Bronchial epithelial cell (primary cell): ENCODE results near the gene C4BPA. TPM values are rescaled to one million over a fixed set of nuclear protein-coding genes. Genes with fewer than 3 reads are reported as not detected.

Experiments
- DNase-seq: peaks from one replicate; pipeline ENCODE4 v3.0.0-alpha.2; 2010; ENCODE audit warnings: low read depth
- FAIRE-seq: peaks from 2 replicates; lab custom pipeline; 2011; peaks lifted over from hg19 to GRCh38; lab: Jason Lieb, UNC
- H3K27me3 ChIP-seq: 2 replicates; pipeline ENCODE4 v1.5.1; 2011; ENCODE audit warnings: low read length; ENCODE audit not compliant: control insufficient read depth, insufficient read depth
- H3K36me3 ChIP-seq: 2 replicates; pipeline ENCODE4 v1.5.1; 2011; ENCODE audit warnings: low read length; ENCODE audit not compliant: control insufficient read depth, insufficient read depth
- H3K4me3 ChIP-seq: 2 replicates; pipeline ENCODE4 v1.5.1; 2011; ENCODE audit warnings: mild to moderate bottlenecking, low read depth, low read length, control low read depth
- CTCF ChIP-seq: IDR thresholded peaks from 2 replicates; pipeline ENCODE4 v1.5.1; 2011; ENCODE audit warnings: mild to moderate bottlenecking, moderate library complexity, low read length, control low read depth, inconsistent platforms; ENCODE audit not compliant: insufficient read depth, severe bottlenecking
- total RNA-seq: library from RNA; depleted of rRNA; stranded (reverse); fragments of >200 nt; gene quantifications from 2 replicates; pipeline ENCODE4 v1.2.1, GENCODE V29; 2014

Gene C4BPA
- total RNA-seq, 1 donor from 2014 or later, result not detected

GRCh38 chr1:207173396-207173795, 69.4 kb downstream of the C4BPA start:
- FAIRE-seq (no peak), DNase-seq (no peak)
- Histone ChIP-seq H3K4me3 (no peak overlapping the region), H3K36me3 (no peaks in the 10 kb centered on the region), H3K27me3 (no peaks in the 10 kb centered on the region)
- TF ChIP-seq CTCF, result no peak

- DNase-seq (no peak), FAIRE-seq (no peak)
- Histone ChIP-seq H3K4me3 (no peak overlapping the region), H3K36me3 (no peaks in the 10 kb centered on the region), H3K27me3 (no peaks in the 10 kb centered on the region)
- TF ChIP-seq CTCF, result no peak
Observed at GRCh38 chr1:207174913-207175312, 70.9 kb downstream of the C4BPA start.

- DNase-seq (no peak), FAIRE-seq (no peak)
- Histone ChIP-seq H3K36me3 (no peaks in the 10 kb centered on the region), H3K27me3 (no peaks in the 10 kb centered on the region), H3K4me3 (no peak overlapping the region)
- TF ChIP-seq CTCF, result no peak
Observed at GRCh38 chr1:207179036-207179435, 75.0 kb downstream of the C4BPA start.

- no peaks in the 10 kb centered on the region for H3K36me3 ChIP-seq
- no peaks in the 10 kb centered on the region for H3K27me3 ChIP-seq
- TF ChIP-seq CTCF, result peak; percentile 55
- no peak overlapping the region for H3K4me3 ChIP-seq
- DNase-seq, result peak; percentile 76
- no peak for FAIRE-seq
Observed at GRCh38 chr1:207181847-207182246, 77.8 kb downstream of the C4BPA start.

GRCh38 chr1:207186503-207186902, 82.5 kb downstream of the C4BPA start:
- FAIRE-seq (no peak), DNase-seq (peak; percentile 44)
- H3K36me3 ChIP-seq, result no peaks in the 10 kb centered on the region
- no peaks in the 10 kb centered on the region for H3K27me3 ChIP-seq
- no peak for TF ChIP-seq CTCF
- H3K4me3 ChIP-seq, result no peak overlapping the region

GRCh38 chr1:207188901-207189300, 84.9 kb downstream of the C4BPA start:
- no peak for FAIRE-seq

More at GRCh38 chr1:207188901-207189300, 84.9 kb downstream of the C4BPA start:
- no peak overlapping the region for H3K4me3 ChIP-seq
- H3K27me3 ChIP-seq, result no peaks in the 10 kb centered on the region
- DNase-seq, result no peak
- no peak for TF ChIP-seq CTCF
- H3K36me3 ChIP-seq, result no peaks in the 10 kb centered on the region
